OCI-LY3 (cell line): ENCODE measurements around the gene LYPD5.

Experiments used
- EZH2phosphoT487 ChIP-seq: fragments of 200-600 bp; shearing (Covaris generic); IDR thresholded peaks from 2 replicates; pipeline ENCODE4 v1.6.1; 2018; ENCODE audit warnings: antibody characterized with exemption, mixed run types, low read depth
- TF ChIP-seq, protein P1 (sequence below): fragments of 200-600, 300-600 bp; sonication (generic); IDR thresholded peaks from 2 replicates; pipeline ENCODE4 v1.5.1; 2014; ENCODE audit warnings: antibody characterized with exemption, low read length, low read depth

- TF ChIP-seq, protein P1, sequence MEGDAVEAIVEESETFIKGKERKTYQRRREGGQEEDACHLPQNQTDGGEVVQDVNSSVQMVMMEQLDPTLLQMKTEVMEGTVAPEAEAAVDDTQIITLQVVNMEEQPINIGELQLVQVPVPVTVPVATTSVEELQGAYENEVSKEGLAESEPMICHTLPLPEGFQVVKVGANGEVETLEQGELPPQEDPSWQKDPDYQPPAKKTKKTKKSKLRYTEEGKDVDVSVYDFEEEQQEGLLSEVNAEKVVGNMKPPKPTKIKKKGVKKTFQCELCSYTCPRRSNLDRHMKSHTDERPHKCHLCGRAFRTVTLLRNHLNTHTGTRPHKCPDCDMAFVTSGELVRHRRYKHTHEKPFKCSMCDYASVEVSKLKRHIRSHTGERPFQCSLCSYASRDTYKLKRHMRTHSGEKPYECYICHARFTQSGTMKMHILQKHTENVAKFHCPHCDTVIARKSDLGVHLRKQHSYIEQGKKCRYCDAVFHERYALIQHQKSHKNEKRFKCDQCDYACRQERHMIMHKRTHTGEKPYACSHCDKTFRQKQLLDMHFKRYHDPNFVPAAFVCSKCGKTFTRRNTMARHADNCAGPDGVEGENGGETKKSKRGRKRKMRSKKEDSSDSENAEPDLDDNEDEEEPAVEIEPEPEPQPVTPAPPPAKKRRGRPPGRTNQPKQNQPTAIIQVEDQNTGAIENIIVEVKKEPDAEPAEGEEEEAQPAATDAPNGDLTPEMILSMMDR: no peak
- TF ChIP-seq EZH2phosphoT487: no peak
Measured at GRCh38 chr19:43767316-43767715, 34.9 kb downstream of the LYPD5 start.
